ENCODE measurements around the gene ADAM12. TPM values are rescaled to one million over a fixed set of nuclear protein-coding genes. Genes with fewer than 3 reads are reported as not detected.

Gene ADAM12
- total and polyA plus RNA-seq, 10 of the 15 experiments (the other 5 are each of a cell fraction or from before 2014, with no cell fraction given), result under 0.01 to 0.62 (median 0.04) TPM; not detected in 5

DNA sequence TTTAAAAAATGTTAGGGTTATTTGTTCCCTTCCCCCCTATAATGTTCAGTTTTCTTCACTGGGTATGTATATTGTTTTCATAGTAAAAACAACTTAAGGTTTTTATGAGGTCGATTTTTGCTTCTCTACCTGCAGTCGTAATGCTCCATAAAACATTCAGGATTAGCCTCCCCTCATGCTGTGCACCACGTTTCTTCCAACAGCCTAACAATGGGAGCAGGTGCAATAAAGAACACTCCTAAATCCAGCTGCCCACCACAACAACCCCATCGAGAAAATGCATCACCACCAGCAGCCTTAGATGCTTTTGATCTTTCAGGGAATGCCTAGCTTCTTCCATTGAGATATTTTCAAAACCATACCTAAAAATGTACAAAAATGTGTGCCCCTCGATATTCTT is 111.1 kb downstream of the ADAM12 start:
- ChIA-PET CTCF (interaction anchor here (0.5 kb wide), 1 partner anchor 532 kb away, joined by 3 read pairs; no protein-coding TSS in a partner anchor), SMC1A (ENCODE audit: uncharacterized antibody, unreplicated experiment) (no interaction called here), POLR2A (no interaction called here), RAD21 (ENCODE audit: unreplicated experiment) (no interaction called here)
- in situ Hi-C loops (cut with MboI), result no loop called here
- Histone ChIP-seq H3K9ac (ENCODE audit: control insufficient read depth, insufficient read depth, low read length) (no peak overlapping the region), H4K20me1 (ENCODE audit: control insufficient read depth, insufficient read depth) (no peaks in the 10 kb centered on the region), H2AFZ (ENCODE audit: control insufficient read depth, low read depth, low read length) (no peak overlapping the region), H3K36me3 (ENCODE audit: control insufficient read depth in 2 of 2, insufficient read depth in 2 of 2, low read length in 1 of 2) (no peaks in the 10 kb centered on the region), H3K27ac (ENCODE audit: control insufficient read depth, insufficient read depth) (no peak overlapping the region), H3K27me3 (replicated peaks in 1 of 2; ENCODE audit: control insufficient read depth in 2 of 2, insufficient read depth in 2 of 2, low read length in 1 of 2) (no peaks in the 10 kb centered on the region), H3K79me2 (ENCODE audit: control insufficient read depth, insufficient read depth, low read length) (no peaks in the 10 kb centered on the region), H3K4me2 (ENCODE audit: control insufficient read depth, insufficient read depth) (no peak overlapping the region), H3K9me3 (replicated peaks; ENCODE audit: control insufficient read depth, insufficient read depth, low read length) (no peaks in the 10 kb centered on the region), H3K4me3 (no peak overlapping the region), H3K4me1 (ENCODE audit: control insufficient read depth, insufficient read depth, low read length) (no peaks in the 10 kb centered on the region)
- BruUV-seq (replicated peaks), result no TSS peak
- TF ChIP-seq CEBPB (IDR thresholded peaks at IDR 0.05; ENCODE audit: borderline replicate concordance in 1 of 2, low read depth in 2 of 2, low read length in 2 of 2) (no peak), SIN3A (IDR thresholded peaks at IDR 0.05; ENCODE audit: low read depth, low read length) (no peak), ZNF24 (IDR thresholded peaks at IDR 0.05) (no peak), PAX8 (IDR thresholded peaks at IDR 0.05) (no peak), SP1 (IDR thresholded peaks at IDR 0.05; ENCODE audit: low read depth, low read length) (no peak)
- TF ChIP-seq, protein P1, sequence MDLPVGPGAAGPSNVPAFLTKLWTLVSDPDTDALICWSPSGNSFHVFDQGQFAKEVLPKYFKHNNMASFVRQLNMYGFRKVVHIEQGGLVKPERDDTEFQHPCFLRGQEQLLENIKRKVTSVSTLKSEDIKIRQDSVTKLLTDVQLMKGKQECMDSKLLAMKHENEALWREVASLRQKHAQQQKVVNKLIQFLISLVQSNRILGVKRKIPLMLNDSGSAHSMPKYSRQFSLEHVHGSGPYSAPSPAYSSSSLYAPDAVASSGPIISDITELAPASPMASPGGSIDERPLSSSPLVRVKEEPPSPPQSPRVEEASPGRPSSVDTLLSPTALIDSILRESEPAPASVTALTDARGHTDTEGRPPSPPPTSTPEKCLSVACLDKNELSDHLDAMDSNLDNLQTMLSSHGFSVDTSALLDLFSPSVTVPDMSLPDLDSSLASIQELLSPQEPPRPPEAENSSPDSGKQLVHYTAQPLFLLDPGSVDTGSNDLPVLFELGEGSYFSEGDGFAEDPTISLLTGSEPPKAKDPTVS (IDR thresholded peaks at IDR 0.05; ENCODE audit: low read depth, low read length), result no peak
- TF ChIP-seq, protein P2, sequence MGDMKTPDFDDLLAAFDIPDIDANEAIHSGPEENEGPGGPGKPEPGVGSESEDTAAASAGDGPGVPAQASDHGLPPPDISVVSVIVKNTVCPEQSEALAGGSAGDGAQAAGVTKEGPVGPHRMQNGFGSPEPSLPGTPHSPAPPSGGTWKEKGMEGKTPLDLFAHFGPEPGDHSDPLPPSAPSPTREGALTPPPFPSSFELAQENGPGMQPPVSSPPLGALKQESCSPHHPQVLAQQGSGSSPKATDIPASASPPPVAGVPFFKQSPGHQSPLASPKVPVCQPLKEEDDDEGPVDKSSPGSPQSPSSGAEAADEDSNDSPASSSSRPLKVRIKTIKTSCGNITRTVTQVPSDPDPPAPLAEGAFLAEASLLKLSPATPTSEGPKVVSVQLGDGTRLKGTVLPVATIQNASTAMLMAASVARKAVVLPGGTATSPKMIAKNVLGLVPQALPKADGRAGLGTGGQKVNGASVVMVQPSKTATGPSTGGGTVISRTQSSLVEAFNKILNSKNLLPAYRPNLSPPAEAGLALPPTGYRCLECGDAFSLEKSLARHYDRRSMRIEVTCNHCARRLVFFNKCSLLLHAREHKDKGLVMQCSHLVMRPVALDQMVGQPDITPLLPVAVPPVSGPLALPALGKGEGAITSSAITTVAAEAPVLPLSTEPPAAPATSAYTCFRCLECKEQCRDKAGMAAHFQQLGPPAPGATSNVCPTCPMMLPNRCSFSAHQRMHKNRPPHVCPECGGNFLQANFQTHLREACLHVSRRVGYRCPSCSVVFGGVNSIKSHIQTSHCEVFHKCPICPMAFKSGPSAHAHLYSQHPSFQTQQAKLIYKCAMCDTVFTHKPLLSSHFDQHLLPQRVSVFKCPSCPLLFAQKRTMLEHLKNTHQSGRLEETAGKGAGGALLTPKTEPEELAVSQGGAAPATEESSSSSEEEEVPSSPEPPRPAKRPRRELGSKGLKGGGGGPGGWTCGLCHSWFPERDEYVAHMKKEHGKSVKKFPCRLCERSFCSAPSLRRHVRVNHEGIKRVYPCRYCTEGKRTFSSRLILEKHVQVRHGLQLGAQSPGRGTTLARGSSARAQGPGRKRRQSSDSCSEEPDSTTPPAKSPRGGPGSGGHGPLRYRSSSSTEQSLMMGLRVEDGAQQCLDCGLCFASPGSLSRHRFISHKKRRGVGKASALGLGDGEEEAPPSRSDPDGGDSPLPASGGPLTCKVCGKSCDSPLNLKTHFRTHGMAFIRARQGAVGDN (IDR thresholded peaks at IDR 0.05), result no peak
- FAIRE-seq (no peak), DNase-seq (ENCODE audit: low read depth, low spot score) (no peak), ATAC-seq (no peak)
- intact Hi-C loops (cut with micrococcal nuclease; ENCODE audit: unreplicated experiment), result no loop called here
- 0% methylated on average over 5 of the region's 5 CpGs for WGBS (ENCODE audit: insufficient coverage, insufficient replicate concordance, low lambda C conversion rate, missing lambda C conversion rate)

Measured in GM12878 (cell line).